CMK (cell line): ENCODE data around the gene ARHGAP26.

Experiments
- DNase-seq: peaks from one replicate; pipeline ENCODE4 v3.0.0-alpha.2; 2010; ENCODE audit warnings: low read depth

Gene ARHGAP26

GRCh38 chr5:143037071-143037470 is 266.9 kb downstream of the ARHGAP26 start:
- no peak for DNase-seq

GRCh38 chr5:143037708-143038107 is 267.5 kb downstream of the ARHGAP26 start:
- DNase-seq, result no peak

GRCh38 chr5:143040622-143041021 is 270.4 kb downstream of the ARHGAP26 start:
- DNase-seq, result no peak

- DNase-seq, result no peak
These were observed 271.3 kb downstream of the ARHGAP26 start for GRCh38 chr5:143041461-143041860.

- DNase-seq, result no peak
These were observed 272.0 kb downstream of the ARHGAP26 start for GRCh38 chr5:143041972-143042770.

GRCh38 chr5:143044265-143044664 is 274.1 kb downstream of the ARHGAP26 start:
- no peak for DNase-seq

GRCh38 chr5:143045062-143045461 is 274.9 kb downstream of the ARHGAP26 start:
- no peak for DNase-seq

GRCh38 chr5:143046314-143046713 is 276.1 kb downstream of the ARHGAP26 start:
- no peak for DNase-seq

GRCh38 chr5:143047091-143047490 is 276.9 kb downstream of the ARHGAP26 start:
- DNase-seq, result no peak

GRCh38 chr5:143050183-143050582 is 280.0 kb downstream of the ARHGAP26 start:
- DNase-seq, result no peak

GRCh38 chr5:143051244-143052058 is 281.3 kb downstream of the ARHGAP26 start:
- no peak for DNase-seq

GRCh38 chr5:143052967-143053682 is 282.9 kb downstream of the ARHGAP26 start:
- DNase-seq, result no peak

GRCh38 chr5:143053780-143054179 is 283.6 kb downstream of the ARHGAP26 start:
- no peak for DNase-seq

GRCh38 chr5:143054480-143054941 is 284.3 kb downstream of the ARHGAP26 start:
- DNase-seq, result no peak

GRCh38 chr5:143055596-143056338 is 285.6 kb downstream of the ARHGAP26 start:
- DNase-seq, result no peak

GRCh38 chr5:143056339-143056704 is 286.1 kb downstream of the ARHGAP26 start:
- DNase-seq, result no peak

GRCh38 chr5:143056792-143057579 is 286.8 kb downstream of the ARHGAP26 start:
- no peak for DNase-seq

- DNase-seq, result no peak
These were observed 287.4 kb downstream of the ARHGAP26 start for GRCh38 chr5:143057580-143057999.

GRCh38 chr5:143059355-143059754 is 289.2 kb downstream of the ARHGAP26 start:
- no peak for DNase-seq

- DNase-seq, result no peak
These were observed 290.0 kb downstream of the ARHGAP26 start for GRCh38 chr5:143059976-143060765.
